Panc1 (cell line): Measurements from ENCODE around the gene GCA. TPM values are rescaled to one million over a fixed set of nuclear protein-coding genes. Genes with fewer than 3 reads are reported as not detected.

Experiments used
- ATAC-seq: fragments of 200-7000 bp; cut with Tn5 transposase; 2 replicates; pipeline ENCODE4 v1.9.1; 2020; ENCODE audit warnings: mild to moderate bottlenecking, moderate library complexity
- Bru-seq: library from RNA; stranded (reverse); fragments of 400-500 nt; gene quantifications from one replicate; lab custom pipeline; 2021; lab: Mats Ljungman, UMichigan
- BruChase-seq, 2 experiments: library from RNA; stranded (reverse); fragments of 400-500 nt; gene quantifications; one replicate each; lab custom pipeline; 2021; lab: Mats Ljungman, UMichigan
- BruUV-seq: library from RNA; stranded (reverse); fragments of 400-500 nt; replicated peaks from 2 replicates; lab custom pipeline; 2021; lab: Mats Ljungman, UMichigan
- CTCF ChIA-PET: fragments of 300-600 bp; sonication (Branson Sonifier 250); formaldehyde crosslinking; loops from one replicate; lab custom pipeline; 2022; ENCODE audit warnings: antibody characterized with exemption; lab: Charles Lee
- POLR2A ChIA-PET: fragments of 300-600 bp; sonication (Branson Sonifier 250); formaldehyde crosslinking; loops from one replicate; lab custom pipeline; 2022; ENCODE audit warnings: antibody characterized with exemption; lab: Charles Lee
- DNase-seq: peaks from one replicate; pipeline ENCODE4 v3.0.0-alpha.2; 2010; ENCODE audit warnings: low read depth, low spot score
- H3K27ac ChIP-seq: 2 replicates; pipeline ENCODE4 v1.5.1; 2011; ENCODE audit warnings: mild to moderate bottlenecking, low read length, inconsistent platforms
- H3K27me3 ChIP-seq: fragments of 200-500 bp; sonication (Bioruptor generic); 2 replicates; pipeline ENCODE4 v1.6.0; 2014; ENCODE audit warnings: low read length, inconsistent platforms; ENCODE audit not compliant: control insufficient read depth, insufficient read depth
- H3K36me3 ChIP-seq: fragments of 200-500 bp; sonication (Bioruptor generic); 2 replicates; pipeline ENCODE4 v1.5.1; 2014; ENCODE audit warnings: inconsistent platforms, mild to moderate bottlenecking, low read length, moderate library complexity; ENCODE audit not compliant: control insufficient read depth, insufficient read depth
- H3K4me1 ChIP-seq: 2 replicates; pipeline ENCODE4 v1.5.1; 2011; ENCODE audit warnings: inconsistent platforms, mild to moderate bottlenecking, low read length, moderate library complexity; ENCODE audit not compliant: control insufficient read depth, insufficient read depth
- H3K4me3 ChIP-seq, 2 experiments: 2 replicates each; pipeline ENCODE4 v1.5.1; 2011 to 2012; ENCODE audit warnings: low read depth in 2 of 2, low read length in 2 of 2, mild to moderate bottlenecking in 2 of 2, inconsistent platforms in 1 of 2, moderate library complexity in 1 of 2
- H3K9me3 ChIP-seq: fragments of 200-500 bp; sonication (Bioruptor generic); 2 replicates; pipeline ENCODE4 v1.5.1; 2014; ENCODE audit warnings: low read depth, mild to moderate bottlenecking, inconsistent platforms, low read length, moderate library complexity; ENCODE audit not compliant: control insufficient read depth, insufficient read depth
- POLR2AphosphoS5 ChIP-seq: IDR thresholded peaks from 2 replicates; pipeline ENCODE4 v1.6.1; 2012; ENCODE audit warnings: mild to moderate bottlenecking, low read depth, low read length, moderate library complexity
- SIN3A ChIP-seq: IDR thresholded peaks from 2 replicates; pipeline ENCODE4 v1.6.1; 2012; ENCODE audit warnings: low read depth, mild to moderate bottlenecking, low read length, moderate library complexity, borderline replicate concordance; ENCODE audit not compliant: insufficient read depth
- TCF7L2 ChIP-seq: IDR thresholded peaks from 2 replicates; pipeline ENCODE4 v1.6.1; 2011; ENCODE audit warnings: mild to moderate bottlenecking, low read depth, low read length, inconsistent platforms
- in situ Hi-C: cut with HindIII; loops from 2 replicates; pipeline ENCODE4 v1.10.0; 2016; ENCODE audit warnings: low sequenced_read_pairs, low pct_unique_long_range_greater_than_20kb
- intact Hi-C: fragments of 100-400 bp; cut with micrococcal nuclease; formaldehyde crosslinking; loops from one replicate; pipeline ENCODE4 v1.10.0; 2022; ENCODE audit not compliant: unreplicated experiment
- long read RNA-seq: library from polyadenylated mRNA; unstranded; transcript quantifications from one replicate; pipeline ENCODE4 v2.0.0, GENCODE V29; 2021; ENCODE audit not compliant: unreplicated experiment
- polyA plus RNA-seq: library from polyadenylated mRNA; unstranded; fragments of >200 nt; gene quantifications from one replicate; pipeline ENCODE4 v1.2.1, GENCODE V29; 2012; ENCODE audit warnings: missing spikeins; ENCODE audit not compliant: insufficient read length
- total RNA-seq: library from RNA; stranded (reverse); gene quantifications from one replicate; pipeline ENCODE4 v1.2.1, GENCODE V29; 2021; ENCODE audit not compliant: unreplicated experiment
- TF ChIP-seq, protein P1 (sequence below): fragments of 450-650 bp; IDR thresholded peaks from 2 replicates; pipeline ENCODE4 v1.5.1; 2017; ENCODE audit warnings: mild to moderate bottlenecking

Gene GCA, protein sequence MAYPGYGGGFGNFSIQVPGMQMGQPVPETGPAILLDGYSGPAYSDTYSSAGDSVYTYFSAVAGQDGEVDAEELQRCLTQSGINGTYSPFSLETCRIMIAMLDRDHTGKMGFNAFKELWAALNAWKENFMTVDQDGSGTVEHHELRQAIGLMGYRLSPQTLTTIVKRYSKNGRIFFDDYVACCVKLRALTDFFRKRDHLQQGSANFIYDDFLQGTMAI
- total RNA-seq (21.3 TPM), Bru-seq, nascent RNA (percentile 63 among the genes with signal in this experiment), BruChase-seq, experiment 1, labeled RNA remaining after a 2-hour chase (percentile 71 among the genes with signal in this experiment), BruChase-seq, experiment 2, labeled RNA remaining after a 6-hour chase (percentile 71 among the genes with signal in this experiment)
- 21.4 TPM for polyA plus RNA-seq
- long read RNA-seq, transcript GCA-204 (8 exons, 1,992 nt): major isoform, 32 of 41 reads
- long read RNA-seq, partial matches to known transcripts: 1 of 41 reads
- long read RNA-seq, other reads (novel, unspliced or antisense): 5 of 41 reads

DNA sequence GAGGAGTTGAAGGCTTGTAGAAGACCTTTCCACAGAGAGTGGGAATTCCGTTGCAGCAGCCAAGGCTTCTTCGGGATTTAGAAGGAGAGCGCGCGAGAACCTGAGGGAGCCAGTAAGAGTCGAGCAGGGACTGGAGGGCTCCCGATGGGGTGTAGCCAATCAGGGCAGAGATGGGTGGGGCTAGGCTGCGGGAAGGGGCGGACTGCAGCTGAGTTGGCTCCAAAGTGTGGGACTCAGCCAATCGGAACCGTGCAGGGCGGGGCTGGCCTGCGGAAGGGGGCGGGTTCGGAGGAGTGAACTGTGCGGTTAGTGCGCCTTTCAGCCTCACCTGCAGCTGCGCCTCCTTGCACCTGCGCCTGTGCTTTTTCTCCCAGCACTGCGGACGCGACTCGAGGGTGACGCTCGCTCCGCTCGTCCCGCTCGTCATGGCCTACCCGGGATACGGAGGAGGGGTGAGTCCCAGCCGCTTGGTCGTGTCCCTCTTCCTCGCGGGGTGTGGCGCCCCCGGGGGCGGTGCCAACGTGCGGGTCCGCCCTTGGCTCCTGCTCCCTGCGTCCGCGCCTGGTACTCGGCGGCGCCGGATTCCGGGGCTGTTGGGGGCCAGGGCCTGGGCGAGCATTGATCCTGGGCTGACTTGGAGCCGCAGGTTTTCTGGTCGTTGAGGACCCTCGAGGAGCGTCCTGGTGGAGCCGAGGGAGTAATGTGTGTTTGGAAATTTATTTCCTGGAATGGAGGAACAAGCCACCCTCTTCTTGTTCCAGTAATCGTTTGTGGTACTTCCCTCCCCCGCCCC lies at the start of gene GCA:
TSS of gene GCA (plus strand) at position 309 of the 793 bp plus-strand sequence. CDS start at position 426, 117 bp downstream.
- ChIA-PET CTCF (no interaction called here), POLR2A (interaction anchor here (0.6 kb wide), 1 partner anchor 984 kb away, joined by 7 read pairs; no protein-coding TSS in a partner anchor)

DNA sequence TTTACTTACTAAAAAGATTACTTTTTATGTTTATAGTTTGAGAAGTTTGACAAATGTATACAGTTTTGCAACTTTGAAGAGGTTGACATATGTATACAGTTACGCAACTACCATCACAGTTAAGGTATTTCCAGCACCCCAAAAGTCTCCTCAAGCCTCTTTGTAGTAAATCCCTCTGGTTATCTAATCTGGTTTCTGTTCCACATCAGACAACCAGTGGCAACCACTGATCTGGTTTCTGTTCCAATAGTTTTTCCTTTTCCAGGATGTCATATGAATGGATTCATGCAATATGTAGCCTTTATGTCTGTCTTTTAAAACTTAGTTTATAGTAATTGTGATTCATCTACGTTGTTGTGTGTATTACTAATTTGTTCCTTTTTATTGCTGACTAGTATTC lies 48.9 kb upstream of the GCA start:
- Histone ChIP-seq H3K36me3 (no peaks in the 10 kb centered on the region), H3K9me3 (no peaks in the 10 kb centered on the region), H3K4me1 (no peaks in the 10 kb centered on the region), H3K4me3 (no peak overlapping the region), H3K27ac (no peak overlapping the region), H3K27me3 (no peaks in the 10 kb centered on the region)
- intact Hi-C loops: loop anchor here (10.0 kb wide), 2 partner anchors 290 to 710 kb away; no protein-coding TSS in a partner anchor
- DNase-seq (no peak), ATAC-seq (no peak)
- TF ChIP-seq SIN3A (no peak), TCF7L2 (no peak), POLR2AphosphoS5 (no peak)
- TF ChIP-seq, protein P1, sequence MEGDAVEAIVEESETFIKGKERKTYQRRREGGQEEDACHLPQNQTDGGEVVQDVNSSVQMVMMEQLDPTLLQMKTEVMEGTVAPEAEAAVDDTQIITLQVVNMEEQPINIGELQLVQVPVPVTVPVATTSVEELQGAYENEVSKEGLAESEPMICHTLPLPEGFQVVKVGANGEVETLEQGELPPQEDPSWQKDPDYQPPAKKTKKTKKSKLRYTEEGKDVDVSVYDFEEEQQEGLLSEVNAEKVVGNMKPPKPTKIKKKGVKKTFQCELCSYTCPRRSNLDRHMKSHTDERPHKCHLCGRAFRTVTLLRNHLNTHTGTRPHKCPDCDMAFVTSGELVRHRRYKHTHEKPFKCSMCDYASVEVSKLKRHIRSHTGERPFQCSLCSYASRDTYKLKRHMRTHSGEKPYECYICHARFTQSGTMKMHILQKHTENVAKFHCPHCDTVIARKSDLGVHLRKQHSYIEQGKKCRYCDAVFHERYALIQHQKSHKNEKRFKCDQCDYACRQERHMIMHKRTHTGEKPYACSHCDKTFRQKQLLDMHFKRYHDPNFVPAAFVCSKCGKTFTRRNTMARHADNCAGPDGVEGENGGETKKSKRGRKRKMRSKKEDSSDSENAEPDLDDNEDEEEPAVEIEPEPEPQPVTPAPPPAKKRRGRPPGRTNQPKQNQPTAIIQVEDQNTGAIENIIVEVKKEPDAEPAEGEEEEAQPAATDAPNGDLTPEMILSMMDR: no peak
- BruUV-seq: no TSS peak
- CTCF ChIA-PET: interaction anchor here (0.6 kb wide), 1 partner anchor 73 kb away, joined by 3 read pairs; no protein-coding TSS in a partner anchor
- in situ Hi-C loops: no loop called here
- POLR2A ChIA-PET: no interaction called here

More for the DNA sequence above, at the start of gene GCA:
- DNase-seq (peak; percentile 78), ATAC-seq (peak; percentile 99)
- no TSS peak for BruUV-seq
- intact Hi-C loops: no loop called here
- Histone ChIP-seq H3K4me3 (peak within 1 kb of the TSS; percentile 72 to 88), H3K9me3 (no peaks in the 10 kb centered on the region), H3K4me1 (peaks cover 12% of the 10 kb centered on the region), H3K27me3 (no peaks in the 10 kb centered on the region), H3K27ac (peak within 1 kb of the TSS; percentile 91), H3K36me3 (no peaks in the 10 kb centered on the region; the same call in 1 of the 2 replicates)
- in situ Hi-C loops: no loop called here
- peak; percentile 58 for TF ChIP-seq POLR2AphosphoS5
- TF ChIP-seq SIN3A: no peak

DNA sequence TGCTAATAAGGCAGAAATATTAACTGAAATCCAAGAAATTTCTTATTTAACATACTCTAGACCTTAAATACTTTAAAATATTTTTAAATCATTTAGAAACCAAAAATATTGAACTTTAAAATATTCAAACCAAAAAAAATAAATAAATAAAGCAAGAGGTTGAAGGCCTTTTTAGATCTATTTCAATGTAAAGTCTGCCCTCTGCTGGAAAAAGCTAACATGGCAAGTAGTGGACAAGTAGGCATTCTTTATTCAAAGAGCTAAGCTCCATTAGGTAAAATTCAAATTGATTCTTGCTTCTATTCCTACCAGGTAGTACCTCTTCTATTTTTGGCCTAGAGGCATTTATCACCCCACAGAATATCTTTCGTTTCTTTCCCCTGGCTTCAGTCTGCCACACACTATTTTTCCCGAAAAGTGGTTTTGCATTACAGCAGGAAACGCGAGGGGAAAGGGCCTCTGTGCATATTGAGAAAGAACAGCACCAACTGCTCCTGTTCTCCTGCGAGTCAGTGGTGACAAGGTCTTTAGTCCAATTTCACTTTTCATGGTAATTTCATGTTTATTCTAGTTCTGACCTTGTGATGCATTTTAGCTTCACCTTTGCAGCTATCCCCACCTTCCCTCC lies 45.9 kb upstream of the GCA start:
- intact Hi-C loops: loop anchor here (1.0 to 10.0 kb wide), 4 partner anchors 77 to 713 kb away; partner anchors contain the start of gene GCG
- in situ Hi-C loops: no loop called here
- POLR2A ChIA-PET: no interaction called here
- BruUV-seq: no TSS peak
- CTCF ChIA-PET: interaction anchor here (0.6 to 1.8 kb wide), 4 partner anchors 77 to 799 kb away, joined by 3 to 27 read pairs (median 4); no protein-coding TSS in a partner anchor
- H3K9me3 ChIP-seq: no peaks in the 10 kb centered on the region
- no peaks in the 10 kb centered on the region for H3K36me3 ChIP-seq
- H3K27ac ChIP-seq: no peak overlapping the region
- no peak overlapping the region for H3K4me3 ChIP-seq
- no peaks in the 10 kb centered on the region for H3K4me1 ChIP-seq
- TF ChIP-seq, protein P1: peak; percentile 79
- TF ChIP-seq SIN3A: no peak
- DNase-seq (no peak), ATAC-seq (peak; percentile 72; the same call in 1 of the 2 replicates)
- no peaks in the 10 kb centered on the region for H3K27me3 ChIP-seq
